ENCODE data around the gene NTN1. TPM values are rescaled to one million over a fixed set of nuclear protein-coding genes. Genes with fewer than 3 reads are reported as not detected.
A peak's percentile ranks its signal among the peaks of the same experiment; 100 is the strongest.

The NTN1 gene
- total and polyA plus RNA-seq, 9 donors, result 0.28 to 12.5 (median 1.8) TPM

DNA sequence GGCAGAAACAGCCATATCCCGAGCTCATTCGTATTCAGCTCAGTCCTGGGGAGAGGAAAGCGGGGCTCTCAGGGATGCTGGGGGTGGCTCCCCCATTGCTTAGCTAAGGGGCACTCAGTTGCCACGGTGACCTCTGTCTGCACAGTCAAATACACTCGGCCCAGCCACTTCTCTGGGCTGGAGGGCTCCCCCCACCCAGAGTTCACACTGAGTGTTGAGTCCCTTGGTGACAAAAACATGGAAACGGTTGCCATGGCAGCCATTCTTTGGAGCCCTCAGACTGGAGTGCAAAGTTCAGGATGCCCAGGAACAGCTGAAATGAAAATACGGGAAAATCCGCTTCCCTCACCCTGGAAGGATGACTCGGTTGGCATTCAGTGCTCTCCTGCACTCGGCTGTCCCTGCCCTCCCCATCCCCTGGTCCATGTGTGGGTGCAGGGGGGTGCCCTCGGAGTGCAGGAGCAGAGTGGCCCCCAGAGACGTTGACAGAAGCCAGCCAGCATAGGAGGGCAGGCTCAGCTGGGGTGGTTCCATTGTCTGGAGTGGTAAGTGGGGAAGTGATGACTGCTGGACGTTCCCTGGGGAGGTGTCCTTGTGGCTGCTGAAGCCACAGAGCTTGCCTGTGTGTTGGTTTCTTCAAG is 216.5 kb downstream of the NTN1 start:
- H3K4me1 ChIP-seq (ENCODE audit: insufficient read depth), result peaks cover 12% of the 10 kb centered on the region
- intact Hi-C loops (cut with DNase I), result no loop called here
- no peak for TF ChIP-seq EP300 (IDR thresholded peaks at IDR 0.05)
- TF ChIP-seq POLR2A (IDR thresholded peaks at IDR 0.05), result no peak
- TF ChIP-seq, protein P1, sequence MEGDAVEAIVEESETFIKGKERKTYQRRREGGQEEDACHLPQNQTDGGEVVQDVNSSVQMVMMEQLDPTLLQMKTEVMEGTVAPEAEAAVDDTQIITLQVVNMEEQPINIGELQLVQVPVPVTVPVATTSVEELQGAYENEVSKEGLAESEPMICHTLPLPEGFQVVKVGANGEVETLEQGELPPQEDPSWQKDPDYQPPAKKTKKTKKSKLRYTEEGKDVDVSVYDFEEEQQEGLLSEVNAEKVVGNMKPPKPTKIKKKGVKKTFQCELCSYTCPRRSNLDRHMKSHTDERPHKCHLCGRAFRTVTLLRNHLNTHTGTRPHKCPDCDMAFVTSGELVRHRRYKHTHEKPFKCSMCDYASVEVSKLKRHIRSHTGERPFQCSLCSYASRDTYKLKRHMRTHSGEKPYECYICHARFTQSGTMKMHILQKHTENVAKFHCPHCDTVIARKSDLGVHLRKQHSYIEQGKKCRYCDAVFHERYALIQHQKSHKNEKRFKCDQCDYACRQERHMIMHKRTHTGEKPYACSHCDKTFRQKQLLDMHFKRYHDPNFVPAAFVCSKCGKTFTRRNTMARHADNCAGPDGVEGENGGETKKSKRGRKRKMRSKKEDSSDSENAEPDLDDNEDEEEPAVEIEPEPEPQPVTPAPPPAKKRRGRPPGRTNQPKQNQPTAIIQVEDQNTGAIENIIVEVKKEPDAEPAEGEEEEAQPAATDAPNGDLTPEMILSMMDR (IDR thresholded peaks at IDR 0.05), result no peak
- no peak for DNase-seq
- no peaks in the 10 kb centered on the region for H3K9me3 ChIP-seq
- no peaks in the 10 kb centered on the region for H3K36me3 ChIP-seq
- 90 to 94% (median 93%) methylated on average over 13 of the region's 13 CpGs for WGBS, 3 donors
- H3K4me3 ChIP-seq, result no peak overlapping the region
- H3K27me3 ChIP-seq, result no peaks in the 10 kb centered on the region
- H3K27ac ChIP-seq, result no peak overlapping the region

DNA sequence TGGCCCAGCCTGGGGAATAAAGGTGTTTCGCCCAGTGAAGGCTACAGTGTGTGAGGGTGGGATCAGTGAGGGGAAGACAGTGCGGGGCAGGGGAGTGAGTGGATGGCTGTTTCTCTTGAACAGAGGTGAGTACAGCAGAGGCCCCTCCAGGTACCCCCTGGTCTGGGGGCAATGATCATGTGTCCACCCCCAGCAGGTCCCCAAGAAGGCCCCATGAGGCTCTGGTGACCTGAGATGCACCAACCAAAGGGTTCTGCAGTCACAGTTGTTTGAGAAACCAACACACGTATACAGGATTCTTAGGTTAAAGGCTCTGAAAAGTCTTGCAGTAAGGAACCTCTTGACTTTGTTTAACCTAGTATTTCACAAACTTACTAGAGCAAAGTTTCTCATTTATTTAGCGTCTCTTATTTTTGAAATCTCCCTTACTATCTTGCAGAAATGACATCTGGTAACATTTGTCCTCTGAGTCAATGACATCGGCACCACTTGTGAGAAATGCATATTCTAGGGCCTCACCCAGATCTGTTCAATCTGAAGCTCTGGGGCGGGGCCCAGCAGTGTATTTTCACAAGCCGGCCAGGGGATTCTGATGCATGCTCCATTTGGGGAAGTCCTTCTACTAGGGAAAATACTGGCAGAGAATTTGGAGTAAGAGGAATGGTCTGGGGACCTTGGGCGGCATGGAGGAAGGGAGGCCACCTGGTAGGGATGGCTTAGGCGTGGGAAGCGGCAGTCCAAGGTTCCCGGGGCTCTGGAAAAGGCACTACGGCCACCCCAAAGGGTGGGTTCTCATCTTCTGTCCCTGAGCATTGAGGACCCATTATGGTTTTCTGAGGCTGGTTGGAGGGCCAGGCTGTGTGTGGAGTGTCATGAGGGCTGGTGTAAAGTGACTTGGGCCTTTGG is 217.3 kb downstream of the NTN1 start:
- intact Hi-C loops (cut with DNase I), result no loop called here
- Histone ChIP-seq H3K27me3 (no peaks in the 10 kb centered on the region), H3K4me1 (ENCODE audit: insufficient read depth) (peaks cover 12% of the 10 kb centered on the region), H3K9me3 (no peaks in the 10 kb centered on the region), H3K4me3 (no peak overlapping the region), H3K27ac (no peak overlapping the region), H3K36me3 (no peaks in the 10 kb centered on the region)
- 89 to 95% (median 92%) methylated on average over 12 of the region's 12 CpGs for WGBS, 3 donors
- TF ChIP-seq EP300 (IDR thresholded peaks at IDR 0.05) (no peak), POLR2A (IDR thresholded peaks at IDR 0.05) (no peak)
- TF ChIP-seq, protein P1 (IDR thresholded peaks at IDR 0.05), result no peak
- DNase-seq, result no peak

DNA sequence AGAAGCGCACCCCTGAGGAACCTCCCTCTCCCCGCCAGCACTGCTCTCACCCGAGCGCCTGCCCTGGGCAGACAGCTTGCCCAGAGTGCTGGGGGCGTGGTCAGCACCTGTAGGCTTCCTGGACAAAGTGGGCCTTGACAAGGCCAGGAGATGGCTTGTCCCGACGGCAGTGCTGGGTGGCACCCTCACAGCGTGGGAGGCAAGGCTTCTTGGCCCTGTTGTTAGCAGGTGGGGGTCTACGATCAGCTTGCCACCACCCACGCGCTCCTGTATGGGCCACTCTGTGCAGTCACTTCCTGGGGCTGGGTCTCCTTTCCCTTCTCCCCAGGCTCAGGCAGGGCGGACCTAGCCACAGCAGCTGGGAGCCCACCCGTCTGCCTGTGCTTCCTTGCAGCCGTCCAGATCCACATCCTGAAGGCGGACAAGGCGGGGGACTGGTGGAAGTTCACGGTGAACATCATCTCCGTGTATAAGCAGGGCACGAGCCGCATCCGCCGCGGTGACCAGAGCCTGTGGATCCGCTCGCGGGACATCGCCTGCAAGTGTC is 218.0 kb downstream of the NTN1 start:
- DNase-seq, result peak in 2 of 5 donors; percentile 52 to 57
- Histone ChIP-seq H3K9me3 (no peaks in the 10 kb centered on the region), H3K27me3 (no peaks in the 10 kb centered on the region), H3K4me1 (ENCODE audit: insufficient read depth) (peaks cover 12% of the 10 kb centered on the region), H3K4me3 (peak overlapping the region; percentile 42), H3K27ac (peak overlapping the region; percentile 14 to 92), H3K36me3 (no peaks in the 10 kb centered on the region)
- 26 to 38% (median 27%) methylated on average over 26 to 27 of the region's 27 CpGs for WGBS, 3 donors
- TF ChIP-seq, protein P1 (IDR thresholded peaks at IDR 0.05), result no peak
- no peak for TF ChIP-seq POLR2A (IDR thresholded peaks at IDR 0.05)
- no peak for TF ChIP-seq EP300 (IDR thresholded peaks at IDR 0.05)
- intact Hi-C loops (cut with DNase I), result no loop called here

DNA sequence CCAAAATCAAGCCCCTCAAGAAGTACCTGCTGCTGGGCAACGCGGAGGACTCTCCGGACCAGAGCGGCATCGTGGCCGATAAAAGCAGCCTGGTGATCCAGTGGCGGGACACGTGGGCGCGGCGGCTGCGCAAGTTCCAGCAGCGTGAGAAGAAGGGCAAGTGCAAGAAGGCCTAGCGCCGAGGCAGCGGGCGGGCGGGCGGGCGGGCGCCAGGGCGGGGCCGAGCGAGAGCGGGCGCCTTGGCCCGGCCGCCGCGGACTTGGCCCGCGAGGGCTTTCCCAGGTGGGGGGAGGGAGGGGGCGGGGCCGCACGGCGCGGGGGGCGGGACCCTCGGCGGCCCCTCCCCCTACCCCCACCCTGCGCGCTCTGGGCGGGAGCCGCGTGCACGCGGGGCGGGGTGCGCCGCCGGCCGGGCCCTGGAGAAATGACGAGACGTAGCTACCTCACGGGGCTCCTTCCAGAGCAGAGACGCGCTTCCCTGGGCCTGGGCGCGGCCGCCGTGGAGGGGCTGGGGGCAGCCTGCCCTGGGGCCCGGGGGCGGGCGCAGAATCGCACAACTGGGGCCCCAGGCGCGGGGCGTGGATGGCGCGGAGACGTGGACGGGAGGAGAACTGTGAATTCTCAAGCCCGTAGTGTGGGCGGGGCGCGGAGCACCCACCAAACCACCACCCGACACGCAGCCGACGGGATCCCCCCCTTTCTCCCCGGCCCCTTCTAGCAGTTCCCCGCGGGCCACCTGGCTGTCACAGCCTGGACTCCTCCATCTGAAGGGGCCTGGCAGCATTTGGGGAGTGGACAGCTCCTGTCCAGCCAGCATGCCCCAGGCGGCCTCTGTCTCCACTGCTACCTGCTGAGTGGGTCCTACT is 218.7 kb downstream of the NTN1 start:
- intact Hi-C loops (cut with DNase I), result no loop called here
- H3K4me1 ChIP-seq (ENCODE audit: insufficient read depth), result peaks cover 12% of the 10 kb centered on the region
- WGBS, 3 donors, result 1 to 2% (median 2%) methylated on average over 36 to 84 of the region's 84 CpGs
- no peaks in the 10 kb centered on the region for H3K27me3 ChIP-seq
- TF ChIP-seq EP300 (IDR thresholded peaks at IDR 0.05), result no peak
- TF ChIP-seq, protein P1 (IDR thresholded peaks at IDR 0.05), result peak in 1 of 3 donors; percentile 5
- peak; percentile 62 for TF ChIP-seq POLR2A (IDR thresholded peaks at IDR 0.05)
- no peaks in the 10 kb centered on the region for H3K36me3 ChIP-seq
- DNase-seq, result peak; percentile 75 to 87 (median 86)
- H3K4me3 ChIP-seq, result peak overlapping the region; percentile 64
- H3K9me3 ChIP-seq, result no peaks in the 10 kb centered on the region
- H3K27ac ChIP-seq, result peak overlapping the region; percentile 92 to 97

Data from ovary (tissue), 9 donors.